OCI-LY1 (cell line): Measurements from ENCODE around the gene SYNJ1.

Source experiments
- CTCF ChIP-seq: fragments of 200-600 bp; sonication (generic), shearing (Covaris generic); IDR thresholded peaks from 2 replicates; pipeline ENCODE4 v1.5.1; 2017; ENCODE audit warnings: mild to moderate bottlenecking, antibody characterized with exemption, low read length, moderate library complexity, mixed read lengths
- EZH2 ChIP-seq: fragments of 200-600 bp; sonication (generic), shearing (Covaris generic); IDR thresholded peaks from 2 replicates; pipeline ENCODE4 v1.8.0; 2017; ENCODE audit warnings: borderline replicate concordance, mixed run types, mild to moderate bottlenecking, antibody characterized with exemption, low read length, moderate library complexity, mixed read lengths

DNA sequence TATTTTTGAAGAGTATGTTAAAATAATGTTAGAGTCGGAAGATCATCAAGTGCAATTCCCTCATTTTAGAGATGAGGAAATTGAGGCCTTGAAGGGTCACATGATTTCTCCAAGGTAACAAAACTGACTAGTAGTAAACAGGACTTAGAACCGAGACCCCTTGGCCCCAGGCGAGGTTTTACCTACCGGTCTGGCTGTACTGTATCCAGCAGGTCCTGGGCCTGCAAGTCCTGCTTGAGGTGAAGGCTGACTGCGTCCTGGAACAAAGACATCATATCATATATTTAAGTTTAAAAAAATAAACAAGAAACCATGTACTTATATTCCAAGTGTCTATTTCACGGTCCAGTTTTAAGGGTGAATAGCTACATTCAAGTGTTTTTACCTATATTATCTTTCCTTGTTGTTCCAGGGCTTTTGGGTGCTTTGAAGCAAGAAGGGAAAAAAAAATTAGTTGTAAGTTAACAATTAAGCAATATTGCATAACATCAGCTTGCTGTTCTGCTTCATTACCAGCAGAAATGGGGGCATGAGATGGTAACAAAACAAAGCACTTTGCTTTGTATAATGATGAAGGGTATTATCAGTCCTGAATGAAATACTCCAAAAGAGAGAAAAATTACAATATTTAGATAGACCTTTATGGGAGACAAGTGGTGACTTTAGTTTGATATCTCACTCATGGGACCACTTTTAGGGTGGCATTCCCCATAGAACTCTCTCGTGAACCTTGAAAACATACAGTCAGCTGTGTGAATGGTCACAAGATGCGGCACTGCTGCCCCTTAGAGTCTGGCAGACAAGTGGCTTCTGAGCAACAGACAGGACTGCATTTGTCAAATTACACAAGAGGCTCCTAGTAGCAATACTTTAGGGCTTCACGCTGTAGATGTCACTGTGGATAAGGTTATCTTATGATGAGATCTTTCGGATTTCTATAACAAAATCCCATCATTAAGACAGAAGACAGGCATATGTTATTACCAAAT is 85.8 kb downstream of the SYNJ1 start:
- TF ChIP-seq EZH2 (no peak), CTCF (no peak)
